Activated CD8-positive, alpha-beta memory T cell treated with anti-CD3 and anti-CD28 coated beads, Interleukin-2, amount 10 ng/mL, durations not matched to agents 7 days and 5 days (primary cell): ENCODE results near the gene GGACT. TPM values are rescaled to one million over a fixed set of nuclear protein-coding genes. Genes with fewer than 3 reads are reported as not detected.
"Not testable (repeated sequence)": the region's sequence is repeated elsewhere in the genome, so short reads cannot be mapped to it uniquely, and the experiment has no call there.

Experiments
- ATAC-seq: fragments of 150-1000 bp; cut with Tn5 transposase; one replicate; pipeline ENCODE4 v1.10.0; 2021; ENCODE audit warnings: moderate library complexity
- CTCF ChIA-PET: fragments of 350-600 bp; sonication (Branson Sonifier 250); formaldehyde crosslinking; loops from one replicate; lab custom pipeline; 2021; ENCODE audit warnings: antibody characterized with exemption; lab: Charles Lee
- DNase-seq: peaks from one replicate; pipeline ENCODE4 v3.0.0-alpha.2; 2020
- H3K27ac Mint-ChIP-seq: one replicate; pipeline ENCODE4 v1.8.0; 2021; ENCODE audit warnings: mild to moderate bottlenecking, mixed read lengths
- H3K27me3 Mint-ChIP-seq: one replicate; pipeline ENCODE4 v1.8.0; 2021; ENCODE audit warnings: mixed read lengths
- H3K36me3 Mint-ChIP-seq: one replicate; pipeline ENCODE4 v1.8.0; 2021; ENCODE audit warnings: mild to moderate bottlenecking, mixed read lengths
- H3K4me1 Mint-ChIP-seq: one replicate; pipeline ENCODE4 v1.8.0; 2021; ENCODE audit warnings: mixed read lengths
- H3K4me3 Mint-ChIP-seq: one replicate; pipeline ENCODE4 v1.8.0; 2021; ENCODE audit warnings: mild to moderate bottlenecking, moderate library complexity, mixed read lengths
- H3K9me3 Mint-ChIP-seq: one replicate; pipeline ENCODE4 v1.8.0; 2022; ENCODE audit warnings: low read depth, mixed read lengths
- total RNA-seq, 2 experiments: library from RNA; stranded (reverse); gene quantifications; one replicate each; pipeline ENCODE4 v1.2.3, GENCODE V29; 2021

The GGACT gene
- total RNA-seq, 2 experiments from 2014 or later, result 5.0 to 5.3 TPM

DNA sequence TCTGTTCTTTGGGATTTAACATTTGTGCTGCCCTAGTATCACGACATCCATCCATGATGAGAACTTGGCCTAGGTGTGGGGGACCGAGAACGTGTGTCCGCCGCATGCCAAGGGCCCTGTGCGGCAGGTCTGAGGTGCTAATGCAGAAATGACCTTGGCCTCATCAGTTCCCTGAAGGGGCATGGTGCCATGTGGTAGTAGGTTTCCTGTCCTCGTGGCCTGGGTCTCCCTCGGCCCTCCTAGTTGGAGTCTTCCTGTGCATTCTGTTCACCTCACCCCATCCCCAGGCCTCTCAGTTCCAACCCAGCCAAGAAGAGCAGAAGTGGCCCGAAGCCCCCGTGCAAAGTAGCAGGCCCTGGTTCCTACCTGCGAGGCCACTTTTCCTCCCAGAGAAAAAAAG lies 59.8 kb downstream of the GGACT start:
- H3K27me3 Mint-ChIP-seq, result no peaks in the 10 kb centered on the region
- DNase-seq (no peak), ATAC-seq (no peak)
- no peaks in the 10 kb centered on the region for H3K36me3 Mint-ChIP-seq
- H3K9me3 Mint-ChIP-seq, result no peaks in the 10 kb centered on the region
- H3K27ac Mint-ChIP-seq, result no peak overlapping the region
- no peaks in the 10 kb centered on the region for H3K4me1 Mint-ChIP-seq
- H3K4me3 Mint-ChIP-seq, result no peak overlapping the region
- CTCF ChIA-PET, result no interaction called here

- no peaks in the 10 kb centered on the region for H3K36me3 Mint-ChIP-seq
- DNase-seq (no peak), ATAC-seq (no peak)
- H3K4me3 Mint-ChIP-seq, result no peak overlapping the region
- no peaks in the 10 kb centered on the region for H3K9me3 Mint-ChIP-seq
- no peaks in the 10 kb centered on the region for H3K4me1 Mint-ChIP-seq
- no peaks in the 10 kb centered on the region for H3K27me3 Mint-ChIP-seq
- no peak overlapping the region for H3K27ac Mint-ChIP-seq
- CTCF ChIA-PET, result interaction anchor here (1.3 kb wide), 1 partner anchor 13 kb away, joined by 3 read pairs; no protein-coding TSS in a partner anchor
Measured at GRCh38 chr13:100528353-100528752, 60.2 kb downstream of the GGACT start.

GRCh38 chr13:100527644-100528043 lies 60.9 kb downstream of the GGACT start:
- ATAC-seq, result no peak
- DNase-seq, result no peak
- no peak overlapping the region for H3K27ac Mint-ChIP-seq
- peaks cover under 1% of the 10 kb centered on the region for H3K4me1 Mint-ChIP-seq
- H3K4me3 Mint-ChIP-seq, result no peak overlapping the region
- H3K36me3 Mint-ChIP-seq, result no peaks in the 10 kb centered on the region
- H3K27me3 Mint-ChIP-seq, result no peaks in the 10 kb centered on the region
- CTCF ChIA-PET, result interaction anchor here (1.1 to 1.3 kb wide), 2 partner anchors 13 to 14 kb away, joined by 3 read pairs; no protein-coding TSS in a partner anchor
- no peaks in the 10 kb centered on the region for H3K9me3 Mint-ChIP-seq

DNA sequence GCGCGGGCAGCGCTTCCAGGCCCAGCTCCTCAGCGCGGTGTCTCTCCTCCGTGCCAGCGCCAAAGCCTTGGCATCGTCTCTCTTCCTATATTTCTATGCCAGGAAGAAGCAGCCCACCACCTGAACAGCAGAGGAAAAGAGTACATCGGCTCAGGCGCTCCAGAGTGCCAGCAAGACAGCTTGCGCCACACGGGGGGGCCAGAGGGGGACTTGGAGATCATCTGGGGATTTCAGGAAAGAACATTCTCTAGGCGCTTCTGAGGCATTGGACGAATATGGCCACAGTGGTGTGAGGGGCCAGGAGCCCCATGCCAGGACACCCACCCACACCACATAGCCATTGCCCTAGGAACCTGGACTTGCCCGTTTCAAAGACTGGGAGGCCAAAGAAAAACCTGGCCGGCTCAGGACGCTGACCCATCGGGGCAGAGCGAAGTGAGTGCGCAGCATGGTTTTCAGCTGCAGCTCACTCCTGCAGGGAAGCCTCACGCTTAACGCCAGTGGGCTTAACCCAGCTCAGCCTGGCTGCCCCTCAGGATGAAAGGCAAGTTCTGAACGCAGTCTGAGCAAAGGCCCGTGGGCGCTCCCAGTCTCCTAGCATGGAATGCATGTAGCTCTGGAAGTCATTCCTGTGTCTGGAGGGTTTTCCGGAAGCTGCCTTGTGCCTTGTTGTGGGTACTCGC lies 62.1 kb downstream of the GGACT start:
- H3K4me3 Mint-ChIP-seq, result no peak overlapping the region
- DNase-seq, result no peak
- H3K27me3 Mint-ChIP-seq, result peaks cover 2% of the 10 kb centered on the region
- H3K27ac Mint-ChIP-seq, result no peak overlapping the region
- H3K36me3 Mint-ChIP-seq, result no peaks in the 10 kb centered on the region
- H3K9me3 Mint-ChIP-seq, result no peaks in the 10 kb centered on the region
- CTCF ChIA-PET, result interaction anchor here (0.9 to 1.4 kb wide), 3 partner anchors 11 to 47 kb away, joined by 3 read pairs; no protein-coding TSS in a partner anchor
- ATAC-seq, result no peak
- peaks cover 12% of the 10 kb centered on the region for H3K4me1 Mint-ChIP-seq

DNA sequence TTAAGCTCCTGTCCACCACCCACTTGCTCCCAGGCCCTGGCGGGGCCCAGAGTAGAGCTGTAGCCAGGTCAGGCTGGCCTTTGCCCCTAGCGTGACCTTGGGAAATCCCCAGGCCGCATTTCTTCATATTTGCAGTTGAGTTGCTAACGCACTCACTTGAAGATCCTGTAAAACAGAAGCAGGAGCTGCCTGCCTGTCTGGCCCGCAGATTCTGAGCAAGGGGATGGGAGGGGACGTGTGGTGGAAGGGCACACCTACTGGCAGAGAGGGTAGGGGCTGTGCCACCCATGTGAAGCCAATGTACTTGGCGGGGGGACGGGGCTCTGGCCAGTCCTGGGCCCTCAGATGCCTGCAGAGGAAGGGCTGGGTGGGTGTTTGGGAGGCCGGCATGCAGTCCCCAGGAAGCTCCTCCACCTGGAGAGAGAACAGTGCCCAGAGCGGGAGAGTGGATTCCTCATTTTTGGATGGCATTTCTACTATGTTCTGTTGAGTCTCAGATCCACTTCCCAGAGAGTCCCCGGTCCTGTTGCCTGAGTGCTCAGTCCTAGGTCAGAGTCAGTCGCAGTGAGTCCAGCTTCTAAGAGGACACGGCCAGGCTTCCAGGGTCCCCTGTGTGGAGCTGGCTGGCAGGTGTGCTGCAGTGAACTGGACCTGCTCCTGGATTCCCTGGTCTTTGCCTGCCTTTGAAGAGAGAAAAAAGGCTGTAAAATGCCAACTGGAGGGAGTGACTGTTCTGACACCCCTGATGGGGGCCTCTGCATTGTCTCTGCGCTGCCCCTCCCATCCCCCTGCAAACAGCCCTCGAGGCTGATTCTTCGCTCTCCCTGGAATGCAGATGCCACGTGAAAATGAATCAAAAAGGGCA lies 62.9 kb downstream of the GGACT start:
- Mint-ChIP-seq H3K4me3 (no peak overlapping the region), H3K27ac (no peak overlapping the region), H3K4me1 (peaks cover 14% of the 10 kb centered on the region), H3K27me3 (peaks cover 3% of the 10 kb centered on the region), H3K36me3 (no peaks in the 10 kb centered on the region), H3K9me3 (no peaks in the 10 kb centered on the region)
- DNase-seq (no peak), ATAC-seq (no peak)
- CTCF ChIA-PET, result interaction anchor here (0.9 to 1.4 kb wide), 2 partner anchors 17 to 47 kb away, joined by 3 read pairs; no protein-coding TSS in a partner anchor

DNA sequence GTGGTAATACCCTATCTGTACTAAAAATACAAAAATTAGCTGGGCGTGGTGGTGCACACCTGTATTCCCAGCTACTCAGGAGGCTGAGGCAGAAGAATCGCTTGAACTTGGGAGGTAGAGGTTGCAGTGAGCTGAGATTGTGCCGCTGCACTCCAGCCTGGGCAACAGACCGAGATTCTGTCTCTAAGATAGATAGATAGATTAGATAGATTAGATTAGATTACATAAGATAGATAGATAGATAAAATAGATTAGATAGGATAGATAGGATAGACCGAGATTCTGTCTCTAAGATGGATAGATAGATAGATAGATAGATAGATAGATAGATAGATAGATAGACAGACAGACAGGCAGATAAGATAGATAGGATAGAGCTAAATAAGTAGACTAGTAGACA lies 63.9 kb downstream of the GGACT start:
- H3K9me3 Mint-ChIP-seq, H3K36me3 Mint-ChIP-seq, H3K4me3 Mint-ChIP-seq, ATAC-seq, H3K27ac Mint-ChIP-seq, DNase-seq, H3K27me3 Mint-ChIP-seq: not testable (repeated sequence)
- H3K4me1 Mint-ChIP-seq, result peaks cover 14% of the 10 kb centered on the region
- CTCF ChIA-PET, result interaction anchor here (1.4 kb wide), 1 partner anchor 18 kb away, joined by 3 read pairs; no protein-coding TSS in a partner anchor

DNA sequence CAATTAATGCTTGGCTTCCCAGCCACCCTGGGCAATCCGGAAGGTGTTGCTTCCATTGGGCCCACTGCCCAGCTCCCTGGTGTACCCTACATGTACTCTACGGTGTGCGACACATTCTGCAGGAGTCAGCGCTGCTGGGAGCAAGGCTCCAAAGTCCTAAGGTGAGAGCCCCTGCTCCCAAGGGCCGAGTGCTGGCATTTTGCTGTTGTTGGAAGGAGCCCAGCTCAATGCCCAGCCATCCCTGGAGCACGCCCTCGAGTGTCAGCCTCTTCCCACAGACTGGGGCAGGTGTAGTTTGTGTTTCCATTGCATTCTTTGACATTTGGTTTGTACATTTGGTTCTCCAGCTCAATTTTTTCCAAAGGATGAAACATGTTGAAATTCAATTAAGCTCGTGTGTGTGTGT lies 64.6 kb downstream of the GGACT start:
- DNase-seq, result no peak
- CTCF ChIA-PET, result interaction anchor here (0.7 to 1.5 kb wide), 2 partner anchors 9 to 19 kb away, joined by 3 to 4 read pairs; no protein-coding TSS in a partner anchor
- Mint-ChIP-seq H3K36me3 (no peaks in the 10 kb centered on the region), H3K4me1 (peaks cover 14% of the 10 kb centered on the region), H3K27me3 (peaks cover 3% of the 10 kb centered on the region), H3K27ac (no peak overlapping the region), H3K9me3 (no peaks in the 10 kb centered on the region), H3K4me3 (no peak overlapping the region)
- no peak for ATAC-seq

GRCh38 chr13:100523411-100523810 lies 65.2 kb downstream of the GGACT start:
- Mint-ChIP-seq H3K9me3 (no peaks in the 10 kb centered on the region), H3K36me3 (no peaks in the 10 kb centered on the region), H3K27ac (no peak overlapping the region), H3K27me3 (peaks cover 3% of the 10 kb centered on the region), H3K4me1 (peaks cover 14% of the 10 kb centered on the region), H3K4me3 (no peak overlapping the region)
- CTCF ChIA-PET, result interaction anchor here (0.7 to 1.5 kb wide), 2 partner anchors 9 to 20 kb away, joined by 3 to 4 read pairs; no protein-coding TSS in a partner anchor
- no peak for ATAC-seq
- no peak for DNase-seq

GRCh38 chr13:100522618-100523309 lies 65.8 kb downstream of the GGACT start:
- ATAC-seq (no peak), DNase-seq (no peak)
- Mint-ChIP-seq H3K36me3 (no peaks in the 10 kb centered on the region), H3K4me1 (peaks cover 20% of the 10 kb centered on the region), H3K4me3 (no peak overlapping the region), H3K27me3 (peaks cover 3% of the 10 kb centered on the region), H3K9me3 (no peaks in the 10 kb centered on the region), H3K27ac (no peak overlapping the region)
- CTCF ChIA-PET, result interaction anchor here (1.5 kb wide), 1 partner anchor 8 kb away, joined by 4 read pairs; no protein-coding TSS in a partner anchor

DNA sequence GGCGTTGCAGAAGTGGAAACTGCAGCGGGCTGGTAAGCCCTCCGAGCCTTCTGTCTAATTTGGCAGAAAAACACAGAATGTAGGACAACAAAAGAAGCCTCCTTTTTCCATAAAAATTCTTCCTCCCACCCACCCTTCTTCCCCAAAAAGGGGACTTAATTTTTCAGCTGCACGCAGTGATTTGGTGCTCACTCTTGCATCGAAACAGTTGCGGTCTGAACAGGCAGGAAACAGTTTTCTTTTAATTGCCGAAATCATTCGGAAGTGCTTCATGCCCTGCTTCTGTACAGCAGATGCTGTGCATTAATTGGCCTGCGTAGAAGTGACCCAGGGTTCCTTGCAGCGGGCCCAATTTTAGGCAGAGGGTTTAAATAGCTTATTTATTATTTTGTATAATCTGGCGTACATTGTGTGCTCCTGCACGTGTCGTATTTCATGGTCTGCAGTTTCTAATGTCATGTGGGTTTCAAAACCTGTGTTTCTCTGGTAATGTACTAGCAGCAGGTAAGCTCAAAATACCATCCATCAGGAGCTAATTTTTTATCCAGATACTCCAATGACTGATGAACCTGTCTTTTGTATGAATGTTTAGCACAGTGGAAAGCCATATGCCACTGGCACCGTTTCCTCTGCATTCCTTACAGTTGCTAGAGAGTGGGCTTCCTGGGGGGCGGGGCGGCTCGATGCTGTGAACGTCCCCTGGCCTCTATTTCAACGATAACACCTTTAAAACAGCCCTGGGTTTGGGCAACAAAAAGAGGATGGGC lies 66.6 kb downstream of the GGACT start:
- Mint-ChIP-seq H3K4me3 (peak overlapping the region; percentile 47), H3K27ac (no peak overlapping the region), H3K36me3 (no peaks in the 10 kb centered on the region), H3K4me1 (peaks cover 26% of the 10 kb centered on the region), H3K9me3 (no peaks in the 10 kb centered on the region), H3K27me3 (peaks cover 3% of the 10 kb centered on the region)
- ATAC-seq, result peak; percentile 45
- DNase-seq, result no peak
- CTCF ChIA-PET, result no interaction called here

DNA sequence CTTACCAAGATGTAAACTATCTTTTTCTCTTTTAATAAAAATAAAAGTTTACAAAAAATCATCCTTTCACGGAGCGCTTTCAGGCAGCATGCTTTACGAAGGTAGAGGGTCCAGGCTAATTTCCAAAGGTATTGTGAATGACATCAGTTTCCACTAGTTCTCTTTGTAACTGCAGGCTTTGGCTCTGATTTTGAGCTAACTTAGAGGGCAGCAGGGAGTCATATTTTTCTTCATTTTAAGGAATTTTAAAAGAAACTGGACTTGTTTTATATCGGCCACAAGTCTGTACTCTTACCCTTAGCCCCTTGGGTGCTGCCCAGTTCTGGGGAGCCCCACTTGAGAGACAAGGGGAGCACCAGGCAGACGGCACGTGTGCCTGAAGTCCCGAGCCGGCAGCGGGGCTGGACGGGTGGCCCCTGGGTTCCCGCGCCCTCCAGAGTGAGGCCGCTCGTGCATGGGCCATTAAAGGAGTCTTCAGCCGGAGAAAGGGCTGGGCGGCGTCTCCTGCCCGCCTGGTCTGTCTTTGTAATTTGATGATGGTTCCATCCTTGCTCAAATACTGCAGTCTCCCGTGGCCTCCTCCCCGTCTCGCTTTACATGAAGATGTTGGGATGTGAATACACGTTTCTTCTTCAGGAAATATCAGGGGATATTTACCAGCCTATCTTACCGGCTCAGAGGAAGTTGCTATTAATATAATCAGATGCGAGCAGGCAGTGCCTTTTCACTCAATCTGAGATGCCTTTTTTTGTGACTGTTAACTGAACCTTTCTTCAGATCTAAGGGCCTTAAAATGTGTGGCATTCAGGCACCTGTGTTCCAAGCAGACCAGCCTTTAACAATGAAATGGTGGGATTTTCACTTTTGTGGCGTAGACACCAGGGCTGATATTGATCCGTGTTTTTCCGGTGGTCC lies 67.4 kb downstream of the GGACT start:
- H3K36me3 Mint-ChIP-seq, result no peaks in the 10 kb centered on the region
- no peak for DNase-seq
- H3K27ac Mint-ChIP-seq, result no peak overlapping the region
- H3K4me3 Mint-ChIP-seq, result peak overlapping the region; percentile 47
- no peaks in the 10 kb centered on the region for H3K9me3 Mint-ChIP-seq
- CTCF ChIA-PET, result interaction anchor here (0.7 kb wide), 1 partner anchor 423 kb away, joined by 4 read pairs; no protein-coding TSS in a partner anchor
- H3K27me3 Mint-ChIP-seq, result peaks cover 3% of the 10 kb centered on the region
- ATAC-seq, result peak; percentile 16
- H3K4me1 Mint-ChIP-seq, result peaks cover 31% of the 10 kb centered on the region
